AG04450 (cell line): ENCODE data around the gene SAP130. TPM values are rescaled to one million over a fixed set of nuclear protein-coding genes. Genes with fewer than 3 reads are reported as not detected.

Experiments
- CTCF ChIA-PET: fragments of 300-600, 350-600 bp; formaldehyde crosslinking; extraction: SDS; loops from one replicate; lab custom pipeline; 2022; ENCODE audit warnings: antibody characterized with exemption, inconsistent platforms; lab: Charles Lee
- POLR2A ChIA-PET: fragments of 350-600 bp; formaldehyde crosslinking; extraction: SDS; loops from one replicate; lab custom pipeline; 2021; ENCODE audit warnings: antibody characterized with exemption, inconsistent platforms; lab: Yijun Ruan, JAX
- DNase-seq: peaks from one replicate; pipeline ENCODE4 v3.0.0-alpha.2; 2011; ENCODE audit warnings: low read depth, low spot score
- H3K27ac ChIP-seq: one replicate; pipeline ENCODE4 v1.5.1; 2012; ENCODE audit warnings: low read depth, low read length, control low read depth
- H3K27me3 ChIP-seq: one replicate; pipeline ENCODE4 v1.6.0; 2012; ENCODE audit warnings: low read length; ENCODE audit not compliant: control insufficient read depth, insufficient read depth
- H3K4me3 ChIP-seq: 2 replicates; pipeline ENCODE4 v1.5.1; 2011; ENCODE audit warnings: mild to moderate bottlenecking, low read depth, low read length, control low read depth
- H3K9me3 ChIP-seq: 2 replicates; pipeline ENCODE4 v1.5.1; 2012; ENCODE audit warnings: low read length; ENCODE audit not compliant: control insufficient read depth, insufficient read depth
- CTCF ChIP-seq: IDR thresholded peaks from 2 replicates; pipeline ENCODE4 v1.5.1; 2011; ENCODE audit warnings: low read depth, low read length, control low read depth, inconsistent platforms
- polyA plus RNA-seq: library from polyadenylated mRNA; depleted of rRNA; stranded (reverse); fragments of >200 nt; gene quantifications from 2 replicates; pipeline ENCODE4 v1.2.3, GENCODE V29; 2011

Gene SAP130
- polyA plus RNA-seq, 1 experiment: 13.3 TPM

- no peak for TF ChIP-seq CTCF
- ChIA-PET CTCF (interaction anchor here (0.6 kb wide), 1 partner anchor 1834 kb away, joined by 3 read pairs; no protein-coding TSS in a partner anchor), POLR2A (interaction anchor here (1.3 kb wide), 1 partner anchor 64 kb away, joined by 6 read pairs; the partner anchor contains the start of gene UGGT1)
- DNase-seq: peak; percentile 98
- H3K9me3 ChIP-seq: peaks cover 3% of the 10 kb centered on the region; the same call in 1 of the 2 replicates
- H3K4me3 ChIP-seq: peak overlapping the region; percentile 93
- no peaks in the 10 kb centered on the region for H3K27me3 ChIP-seq
- H3K27ac ChIP-seq: peak overlapping the region; percentile 39
Observed at GRCh38 chr2:128027278-128027800, 520 bp downstream of the SAP130 start.

DNA sequence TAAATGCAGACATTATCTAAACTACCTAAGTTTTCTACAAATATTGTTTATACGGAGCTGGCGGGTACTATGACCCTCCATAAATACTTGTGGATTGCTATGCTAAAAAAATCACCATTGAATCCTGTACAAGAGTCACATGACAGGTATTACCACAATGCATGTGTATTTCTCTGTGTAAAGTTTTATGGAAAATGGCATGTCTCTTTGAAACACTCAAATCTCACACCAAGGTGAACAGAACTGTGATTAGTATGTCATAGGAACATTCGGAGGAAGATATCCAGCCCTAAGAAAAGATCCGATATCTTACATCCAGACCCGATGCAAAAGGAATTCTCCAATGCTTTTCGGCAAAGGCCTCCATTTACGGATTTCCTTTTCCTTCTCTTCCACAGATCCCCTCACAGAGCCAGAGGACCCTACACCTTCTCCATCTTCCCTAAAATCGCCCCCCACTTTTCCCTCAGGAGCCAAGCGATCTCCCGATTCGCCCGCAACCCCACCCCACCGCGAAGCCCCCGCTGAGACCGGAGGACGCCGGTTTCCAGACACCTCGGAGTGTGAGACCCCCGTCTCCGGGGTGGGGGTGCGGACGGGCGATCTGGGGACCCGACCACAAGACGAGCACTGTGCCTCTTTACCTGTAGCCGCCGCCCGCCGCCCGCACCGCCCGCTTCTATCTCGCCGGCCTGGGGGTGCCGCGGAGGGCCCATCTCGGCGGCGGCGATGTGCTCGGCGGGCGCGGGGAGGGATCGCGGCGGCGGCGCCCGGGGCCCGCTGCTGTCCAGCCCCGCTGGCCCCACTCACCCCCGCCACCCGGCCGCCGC, 1.2 kb downstream of the SAP130 start:
- TF ChIP-seq CTCF: no peak
- DNase-seq: no peak
- Histone ChIP-seq H3K27ac (peak overlapping the region; percentile 21), H3K9me3 (no peaks in the 10 kb centered on the region), H3K4me3 (peak overlapping the region; percentile 86), H3K27me3 (no peaks in the 10 kb centered on the region)
- POLR2A ChIA-PET: no interaction called here
- CTCF ChIA-PET: no interaction called here

DNA sequence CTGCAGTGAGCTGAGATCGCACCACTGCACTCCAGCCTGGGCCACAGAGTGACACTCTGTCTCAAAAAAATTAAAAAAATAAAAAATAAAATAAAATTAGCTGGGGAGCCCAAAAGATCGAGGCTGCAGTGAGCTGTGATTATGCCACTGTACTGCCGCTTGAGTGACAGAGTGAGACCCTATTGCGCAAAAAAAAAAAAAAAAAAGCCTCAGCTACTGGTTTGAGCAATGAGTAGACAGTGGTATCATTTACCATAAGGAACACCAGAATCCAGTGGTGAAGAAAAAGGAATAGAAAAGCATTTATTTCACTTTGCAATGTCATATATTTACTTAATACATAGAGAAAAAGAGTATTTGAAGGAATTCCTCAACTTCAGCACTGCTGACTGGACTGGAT, 3.0 kb downstream of the SAP130 start:
- Histone ChIP-seq H3K27ac (no peak overlapping the region), H3K4me3 (no peak overlapping the region), H3K9me3 (no peaks in the 10 kb centered on the region), H3K27me3 (no peaks in the 10 kb centered on the region)
- no peak for TF ChIP-seq CTCF
- ChIA-PET CTCF (no interaction called here), POLR2A (interaction anchor here (0.7 kb wide), 1 partner anchor 78 kb away, joined by 3 read pairs; no protein-coding TSS in a partner anchor)
- DNase-seq: no peak

- ChIA-PET CTCF (no interaction called here), POLR2A (no interaction called here)
Observed at GRCh38 chr2:128017561-128017960, 10.3 kb downstream of the SAP130 start.

More at GRCh38 chr2:128017561-128017960, 10.3 kb downstream of the SAP130 start:
- no peak for DNase-seq
- Histone ChIP-seq H3K27me3 (no peaks in the 10 kb centered on the region), H3K4me3 (no peak overlapping the region), H3K27ac (no peak overlapping the region), H3K9me3 (no peaks in the 10 kb centered on the region)
- TF ChIP-seq CTCF: no peak
